Right lobe of liver (tissue), 6 donors: Measurements from ENCODE around the gene PRLHR. TPM values are rescaled to one million over a fixed set of nuclear protein-coding genes. Genes with fewer than 3 reads are reported as not detected.
A peak's percentile ranks its signal among the peaks of the same experiment; 100 is the strongest.

Experiments used
- ATAC-seq, 4 donors: fragments of 200-7000 bp; cut with Tn5 transposase; one replicate each; pipeline ENCODE4 v1.9.1; 2020; ENCODE audit warnings: mild to moderate bottlenecking in 4 of 4, moderate library complexity in 4 of 4
- DNase-seq, 3 donors: peaks; one replicate each; pipeline ENCODE4 v3.0.0-alpha.2; 2020
- H3K27ac ChIP-seq, 3 donors: fragments of 200-600 bp; one replicate each; pipeline ENCODE4 v1.8.0; 2022
- H3K27me3 ChIP-seq, 2 donors: fragments of 200-600 bp; one replicate each; pipeline ENCODE4 v1.8.0; 2022
- H3K36me3 ChIP-seq, 4 donors: fragments of 200-600 bp; sonication (generic) in 1 of 4; one replicate each; pipeline versions ENCODE4 v1.5.1 to v1.8.0; 2017 to 2022; ENCODE audit warnings: control low read depth in 1 of 4
- H3K4me1 ChIP-seq, 4 donors: fragments of 200-600 bp; sonication (generic) in 1 of 4; one replicate each; pipeline versions ENCODE4 v1.5.1 to v1.8.0; 2017 to 2022; ENCODE audit warnings: control low read depth in 1 of 4
- H3K4me3 ChIP-seq, 3 donors: fragments of 200-600 bp; one replicate each; pipeline ENCODE4 v1.8.0; 2022
- H3K9me3 ChIP-seq, 4 donors: fragments of 200-600 bp; sonication (generic) in 1 of 4; one replicate each; pipeline versions ENCODE4 v1.5.1 to v1.8.0; 2017 to 2022; ENCODE audit warnings: control low read depth in 1 of 4
- POLR2A ChIP-seq: fragments of 450-650 bp; IDR thresholded peaks from one replicate; pipeline ENCODE4 v1.6.1; 2017; ENCODE audit warnings: antibody characterized with exemption, mild to moderate bottlenecking
- WGBS: methylation state at CpG from one replicate; pipeline ENCODE4 v1.1.6; 2018; ENCODE audit warnings: low coverage, low lambda C conversion rate; ENCODE audit not compliant: insufficient coverage; ENCODE audit errors: missing lambda C conversion rate; 5-methylcytosine and 5-hydroxymethylcytosine counted together
- intact Hi-C, 2 donors: fragments of 100-400 bp; cut with DNase I; formaldehyde crosslinking; loops; one replicate each; pipeline versions ENCODE4 v1.11.2 to v1.14.1; 2022
- total RNA-seq, 6 experiments: library from RNA; depleted of rRNA in 2 of 6; stranded (reverse); fragments of >200 nt in 2 of 6; fragmentation: NEBNext Ultra II Directional in 3 of 6; extraction: Animal tissue kit (Norgen Biotek cat#: 25700) in 3 of 6; gene quantifications; one replicate each; pipeline versions ENCODE4 v1.1.0 to v1.2.4, GENCODE V29; 2016 to 2023
- TF ChIP-seq, protein P1 (sequence below), 4 donors: fragments of 200-600 bp in 3 of 4; fragments of 450-650 bp in 1 of 4; IDR thresholded peaks; one replicate each; pipeline versions ENCODE4 v1.5.1 to v1.8.0; 2016 to 2022; ENCODE audit warnings: antibody characterized with exemption in 4 of 4, mild to moderate bottlenecking in 2 of 4
- donor health status: DM: no; HTN: yes; CAD: no.
- donor health status: DM: no; HTN: no; CAD: no.
- donor health status: DM: no; HTN: no; CAD: no.
- donor health status: DM: no; HTN: yes; CAD: no.
- donor health status: DM: no; HTN: yes; CAD: no.

Gene PRLHR
- total RNA-seq, 6 experiments from 2014 or later = not detected

- Histone ChIP-seq H3K36me3 (no peaks in the 10 kb centered on the region), H3K27ac (no peak overlapping the region), H3K4me1 (no peaks in the 10 kb centered on the region), H3K9me3 (no peaks in the 10 kb centered on the region), H3K4me3 (no peak overlapping the region), H3K27me3 (peaks cover 0 to 17% of the 10 kb centered on the region in 2 donors)
- DNase-seq = peak in 1 of 3 donors; percentile 42
- peak in 2 of 4 donors; percentile 34 to 54 for ATAC-seq
- intact Hi-C loops = loop anchor here in 1 of 2 donors (10.0 kb wide), 1 partner anchor 204 kb away; no protein-coding TSS in a partner anchor
- 63% methylated on average over 2 of the region's 2 CpGs for WGBS
- TF ChIP-seq POLR2A = no peak
- TF ChIP-seq, protein P1, sequence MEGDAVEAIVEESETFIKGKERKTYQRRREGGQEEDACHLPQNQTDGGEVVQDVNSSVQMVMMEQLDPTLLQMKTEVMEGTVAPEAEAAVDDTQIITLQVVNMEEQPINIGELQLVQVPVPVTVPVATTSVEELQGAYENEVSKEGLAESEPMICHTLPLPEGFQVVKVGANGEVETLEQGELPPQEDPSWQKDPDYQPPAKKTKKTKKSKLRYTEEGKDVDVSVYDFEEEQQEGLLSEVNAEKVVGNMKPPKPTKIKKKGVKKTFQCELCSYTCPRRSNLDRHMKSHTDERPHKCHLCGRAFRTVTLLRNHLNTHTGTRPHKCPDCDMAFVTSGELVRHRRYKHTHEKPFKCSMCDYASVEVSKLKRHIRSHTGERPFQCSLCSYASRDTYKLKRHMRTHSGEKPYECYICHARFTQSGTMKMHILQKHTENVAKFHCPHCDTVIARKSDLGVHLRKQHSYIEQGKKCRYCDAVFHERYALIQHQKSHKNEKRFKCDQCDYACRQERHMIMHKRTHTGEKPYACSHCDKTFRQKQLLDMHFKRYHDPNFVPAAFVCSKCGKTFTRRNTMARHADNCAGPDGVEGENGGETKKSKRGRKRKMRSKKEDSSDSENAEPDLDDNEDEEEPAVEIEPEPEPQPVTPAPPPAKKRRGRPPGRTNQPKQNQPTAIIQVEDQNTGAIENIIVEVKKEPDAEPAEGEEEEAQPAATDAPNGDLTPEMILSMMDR (IDR thresholded peaks at IDR 0.05) = no peak
These were observed 5.1 kb downstream of the PRLHR start for GRCh38 chr10:118590334-118590733.

GRCh38 chr10:118587881-118588651 is 7.4 kb downstream of the PRLHR start:
- Histone ChIP-seq H3K36me3 (no peaks in the 10 kb centered on the region), H3K4me3 (no peak overlapping the region), H3K9me3 (no peaks in the 10 kb centered on the region), H3K4me1 (no peaks in the 10 kb centered on the region), H3K27me3 (no peaks in the 10 kb centered on the region), H3K27ac (no peak overlapping the region)
- DNase-seq (no peak), ATAC-seq (no peak)
- intact Hi-C loops = no loop called here
- no peak for TF ChIP-seq POLR2A
- TF ChIP-seq, protein P1 (IDR thresholded peaks at IDR 0.05) = no peak
- WGBS = 50% methylated on average over 16 of the region's 16 CpGs

GRCh38 chr10:118586911-118587310 is 8.5 kb downstream of the PRLHR start:
- H3K27ac ChIP-seq = no peak overlapping the region
- TF ChIP-seq POLR2A = no peak
- TF ChIP-seq, protein P1 (IDR thresholded peaks at IDR 0.05) = no peak
- H3K9me3 ChIP-seq = no peaks in the 10 kb centered on the region
- no peaks in the 10 kb centered on the region for H3K4me1 ChIP-seq
- ATAC-seq (no peak), DNase-seq (no peak)
- no peaks in the 10 kb centered on the region for H3K27me3 ChIP-seq
- no peak overlapping the region for H3K4me3 ChIP-seq
- intact Hi-C loops = no loop called here
- no peaks in the 10 kb centered on the region for H3K36me3 ChIP-seq

DNA sequence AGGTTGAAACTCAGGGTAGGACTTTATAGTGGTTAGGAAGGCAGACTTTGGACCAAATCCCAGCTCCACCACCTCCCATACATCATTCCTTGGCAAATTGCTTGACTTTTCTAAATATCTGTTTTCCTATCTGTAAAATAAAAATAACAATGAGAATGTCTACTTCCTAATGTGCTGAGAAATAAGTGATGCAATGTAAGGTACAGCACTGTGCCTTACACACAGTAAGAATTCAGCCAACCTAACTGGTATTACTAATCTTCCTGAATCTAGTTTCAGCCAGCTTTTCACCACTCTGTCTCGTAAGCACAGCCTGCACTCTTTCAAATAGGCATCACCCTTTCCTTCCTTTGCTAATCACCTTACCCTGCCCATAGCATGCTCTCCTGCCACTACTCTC is 9.7 kb downstream of the PRLHR start:
- intact Hi-C loops = no loop called here
- Histone ChIP-seq H3K27me3 (no peaks in the 10 kb centered on the region), H3K4me3 (no peak overlapping the region)

More for the DNA sequence above, 9.7 kb downstream of the PRLHR start:
- no peak for ATAC-seq
- DNase-seq = no peak
- TF ChIP-seq, protein P1 (IDR thresholded peaks at IDR 0.05) = no peak
- no peak for TF ChIP-seq POLR2A
- no peaks in the 10 kb centered on the region for H3K36me3 ChIP-seq
- H3K4me1 ChIP-seq = no peaks in the 10 kb centered on the region
- WGBS = 44% methylated on average over 1 of the region's 1 CpG
- H3K9me3 ChIP-seq = no peaks in the 10 kb centered on the region
- H3K27ac ChIP-seq = no peak overlapping the region
